Stimulated activated CD4-positive, alpha-beta T cell treated with anti-CD3 and anti-CD28 coated beads, Interleukin-15, amount 100 ng/mL, for 48 hours (primary cell): ENCODE data around the gene FAM200B.
"Not testable (repeated sequence)": the region's sequence is repeated elsewhere in the genome, so short reads cannot be mapped to it uniquely, and the experiment has no call there.

Experiments
- DNase-seq, 2 donors: peaks; one replicate each; pipeline ENCODE4 v3.0.0-alpha.2; 2020; ENCODE audit warnings: low read depth in 2 of 2

The FAM200B gene

DNA sequence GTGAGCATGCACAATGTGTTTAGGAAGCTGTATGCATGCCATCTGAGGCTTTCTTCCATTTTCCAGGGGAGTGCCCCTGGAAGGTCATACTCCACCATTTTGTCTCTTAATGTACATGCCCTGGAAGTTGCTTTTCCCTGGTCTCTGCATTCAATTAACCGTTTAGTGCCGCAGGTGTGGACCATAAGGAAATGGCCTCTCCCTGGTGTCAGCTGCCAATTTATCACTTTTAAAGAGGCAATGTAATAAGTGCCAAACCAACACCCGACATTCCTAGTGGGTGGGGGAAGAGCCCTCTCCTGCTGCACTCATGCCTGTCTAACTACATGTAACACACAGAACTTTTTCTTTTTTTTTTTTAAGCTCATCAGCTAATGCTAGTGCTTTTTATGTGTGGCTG lies 14.1 kb downstream of the FAM200B start:
- no peak for DNase-seq

- no peak for DNase-seq
Measured at GRCh38 chr4:15696866-15697265, 15.2 kb downstream of the FAM200B start.

GRCh38 chr4:15702941-15703403 lies 21.3 kb downstream of the FAM200B start, which contains the start of gene BST1:
Gene BST1, plus strand, starts transcription at chr4:15703065. Its CDS starts 80 bp downstream, at chr4:15703145.
- peak; percentile 18 to 33 for DNase-seq

DNA sequence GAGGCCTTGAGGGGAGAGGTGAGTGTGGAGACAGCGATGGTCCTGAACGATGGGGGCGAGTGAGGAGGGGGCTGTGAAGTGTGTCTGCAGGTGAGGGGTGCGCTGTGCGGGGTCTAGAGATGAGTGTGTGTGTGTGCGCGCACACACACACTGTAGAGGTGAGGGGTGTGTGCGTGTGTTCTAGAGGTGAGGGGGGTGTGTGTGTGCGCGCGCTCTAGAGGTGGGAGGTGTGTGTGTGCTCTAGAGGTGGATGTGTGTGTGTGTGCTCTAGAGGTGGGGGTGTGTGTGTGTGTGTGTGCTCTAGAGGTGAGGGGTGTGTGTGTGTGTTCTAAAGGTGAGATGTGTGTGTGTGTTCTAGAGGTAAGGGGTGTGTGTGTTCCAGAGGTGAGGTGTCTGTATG lies 21.8 kb downstream of the FAM200B start:
- DNase-seq, result no peak

GRCh38 chr4:15704129-15704528 lies 22.5 kb downstream of the FAM200B start:
- DNase-seq, result no peak

GRCh38 chr4:15706646-15707362 lies 25.2 kb downstream of the FAM200B start:
- no peak for DNase-seq

- no peak for DNase-seq
Measured at GRCh38 chr4:15707363-15707715, 25.7 kb downstream of the FAM200B start.

GRCh38 chr4:15711762-15712161 lies 30.1 kb downstream of the FAM200B start:
- DNase-seq, result no peak

GRCh38 chr4:15712214-15712613 lies 30.6 kb downstream of the FAM200B start:
- DNase-seq, result no peak

DNA sequence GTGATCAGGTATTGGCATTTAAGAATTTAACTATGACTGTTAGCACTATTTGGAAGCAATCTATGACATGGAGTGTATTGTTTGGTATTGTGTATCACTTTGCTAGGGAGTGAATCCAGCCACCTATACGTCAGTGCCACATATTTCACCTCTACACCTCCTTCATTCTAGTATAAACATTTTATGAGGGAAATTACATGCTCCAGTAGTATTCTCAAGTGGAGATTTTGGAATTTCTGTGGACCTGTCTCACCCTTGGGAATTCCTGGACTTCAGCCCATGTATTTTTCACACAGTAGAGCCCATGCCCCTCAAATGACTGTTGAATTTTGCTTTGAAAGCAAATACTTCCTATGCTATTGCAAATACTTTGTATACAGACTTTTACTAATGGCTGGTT lies 32.5 kb downstream of the FAM200B start:
- no peak for DNase-seq

- DNase-seq, result no peak
Measured at GRCh38 chr4:15714646-15715435, 33.2 kb downstream of the FAM200B start.

DNA sequence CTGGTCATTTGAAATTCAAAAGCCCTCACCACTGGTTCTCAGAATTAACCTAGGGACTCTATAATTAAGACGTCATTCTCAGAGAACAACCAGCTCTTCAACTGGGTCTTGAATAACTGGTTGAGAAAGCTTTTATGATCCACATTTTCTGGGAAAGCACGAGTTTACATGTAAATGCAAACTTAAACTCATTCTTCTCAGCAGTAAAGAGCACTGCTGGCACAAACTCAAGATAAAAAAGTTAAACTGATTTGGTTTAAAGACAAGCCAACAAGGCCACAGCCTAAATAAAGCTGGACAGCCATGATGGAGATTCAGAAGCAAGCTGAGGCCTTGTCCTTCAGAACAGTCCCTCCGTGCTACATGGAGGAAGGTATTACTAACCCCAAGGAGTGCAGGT lies 34.5 kb downstream of the FAM200B start:
- no peak for DNase-seq

- DNase-seq, result no peak
Measured at GRCh38 chr4:15717086-15717485, 35.5 kb downstream of the FAM200B start.

DNA sequence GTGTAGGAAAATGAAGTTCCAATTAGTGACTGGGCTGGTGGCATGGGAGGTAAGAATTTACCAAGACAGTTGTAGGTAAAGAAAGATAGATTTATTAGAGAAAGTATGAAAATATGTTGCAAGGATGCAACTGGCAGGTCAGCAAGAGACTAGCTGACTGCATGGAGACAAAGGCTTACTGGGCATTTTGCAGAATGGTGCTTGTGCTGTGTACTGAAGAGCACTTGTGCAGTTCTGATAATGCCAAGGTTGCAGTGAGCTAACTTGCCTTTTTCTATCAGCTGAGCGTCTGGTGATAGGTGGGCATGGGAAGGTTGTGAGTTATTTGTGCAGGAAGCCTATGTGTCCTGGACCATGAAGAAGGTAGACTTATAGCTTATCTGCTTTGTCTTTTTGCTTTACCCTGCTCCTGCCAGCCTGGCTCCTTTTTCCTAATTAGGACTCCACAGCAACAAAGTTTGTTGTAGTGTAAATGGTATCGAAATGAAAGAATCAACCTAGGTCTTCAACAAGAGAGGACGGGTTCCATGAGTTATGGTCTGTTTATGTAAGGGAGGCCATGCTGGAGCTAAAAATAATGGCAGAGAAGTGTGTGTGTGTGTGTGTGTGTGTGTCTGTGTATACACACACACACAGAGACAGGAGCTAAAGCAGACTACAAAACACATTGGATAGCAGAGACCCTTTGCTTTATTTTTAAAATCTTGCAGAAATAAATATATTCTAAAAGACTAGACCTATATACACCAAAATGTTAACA lies 36.2 kb downstream of the FAM200B start:
- no peak for DNase-seq

- no peak for DNase-seq
Measured at GRCh38 chr4:15718465-15718864, 36.8 kb downstream of the FAM200B start.

DNA sequence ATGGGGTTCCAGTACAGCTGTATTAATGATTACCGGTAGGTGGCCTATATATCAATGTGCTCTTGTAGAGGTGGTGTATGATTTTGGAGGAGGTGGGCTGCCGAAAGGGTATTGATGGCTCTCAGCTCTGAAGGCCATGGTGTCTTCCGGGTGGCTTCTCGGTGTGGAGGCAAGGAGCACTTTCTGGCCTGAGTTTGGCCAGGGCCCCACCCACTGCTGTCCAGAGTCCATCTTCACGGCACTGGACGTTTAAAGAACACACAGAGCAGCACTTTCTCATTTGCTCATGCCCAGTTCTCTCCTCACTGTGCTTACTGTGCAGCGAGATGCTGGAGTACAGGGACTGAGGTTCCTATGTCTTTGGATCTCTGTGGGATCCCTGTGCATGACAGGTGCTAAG lies 37.3 kb downstream of the FAM200B start:
- DNase-seq, result no peak

DNA sequence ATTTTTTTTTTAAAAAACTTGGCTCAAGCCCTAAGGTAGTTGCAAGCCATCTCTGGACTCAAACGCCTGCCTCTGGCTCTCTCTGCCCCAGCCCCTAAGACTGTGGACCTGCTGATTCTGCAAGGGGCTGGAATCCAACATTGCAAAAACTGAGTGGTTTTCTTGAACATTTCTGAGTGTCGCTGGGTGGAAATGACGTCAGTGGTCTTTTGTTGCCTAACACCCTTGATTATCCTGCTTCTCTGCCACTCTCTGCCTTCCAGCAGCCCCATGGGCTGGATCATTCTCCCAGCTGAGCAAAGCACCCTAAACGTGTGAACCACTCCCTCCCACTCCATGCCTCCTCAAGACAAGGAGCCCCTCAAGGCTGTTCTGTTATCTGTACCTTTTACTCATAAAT lies 37.9 kb downstream of the FAM200B start:
- DNase-seq, result no peak

DNA sequence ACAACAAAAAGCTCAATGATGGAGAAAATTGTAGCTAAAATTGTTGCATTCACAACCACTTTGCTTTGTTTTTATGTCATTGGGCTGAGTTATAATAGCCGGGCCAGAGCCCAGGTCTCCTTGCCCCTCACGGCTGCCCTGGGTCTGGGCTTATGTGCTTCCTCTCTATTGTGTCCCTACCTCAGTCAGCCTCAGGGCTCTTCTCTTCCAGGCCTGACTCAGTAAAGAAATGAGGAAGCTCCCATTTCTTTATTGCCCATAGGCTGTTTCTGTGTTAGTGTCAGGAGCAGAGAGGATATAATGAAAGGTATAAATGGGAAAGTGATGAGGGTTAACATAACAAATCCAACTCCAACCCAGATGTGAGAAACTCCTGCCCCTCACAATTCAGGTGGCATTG lies 39.2 kb downstream of the FAM200B start:
- no peak for DNase-seq

DNA sequence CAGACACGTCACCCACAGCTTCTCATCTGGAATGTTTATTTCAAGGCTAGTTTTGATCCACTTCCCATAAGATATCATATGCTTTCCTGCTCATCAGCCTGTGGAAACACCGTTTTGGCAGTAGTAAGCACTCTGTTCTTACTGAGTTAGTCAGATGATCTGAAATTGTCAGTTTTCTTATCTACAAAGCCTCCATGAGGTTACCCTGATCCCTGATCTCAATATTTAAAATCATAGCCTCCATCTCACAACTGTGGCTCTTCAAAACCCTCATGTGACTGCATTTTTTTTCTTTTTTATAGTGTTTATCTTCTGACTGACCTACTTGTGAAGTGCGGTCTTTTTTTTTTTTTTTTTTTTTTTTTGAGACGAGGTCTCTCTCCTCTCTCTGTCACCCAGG lies 44.0 kb downstream of the FAM200B start:
- DNase-seq, result no peak

GRCh38 chr4:15729910-15730533 lies 48.4 kb downstream of the FAM200B start:
- no peak for DNase-seq

- DNase-seq, result not testable (repeated sequence)
Measured at GRCh38 chr4:15733061-15733460, 51.4 kb downstream of the FAM200B start.

- DNase-seq, result no peak
Measured at GRCh38 chr4:15735536-15735935, 53.9 kb downstream of the FAM200B start.
